Measurements from ENCODE around the gene BIRC3. TPM values are rescaled to one million over a fixed set of nuclear protein-coding genes. Genes with fewer than 3 reads are reported as not detected.
A peak's percentile ranks its signal among the peaks of the same experiment; 100 is the strongest.
"Not testable (repeated sequence)": the region's sequence is repeated elsewhere in the genome, so short reads cannot be mapped to it uniquely, and the experiment has no call there.

Gene BIRC3
- total RNA-seq, 1 experiment from 2014 or later, result 2.5 TPM

GRCh38 chr11:102338479-102339010 is 21.3 kb downstream of the BIRC3 start:
- BruUV-seq (replicated peaks), result no TSS peak
- ChIA-PET CTCF (no interaction called here), POLR2A (ENCODE audit: low non-redundant PET) (no interaction called here)
- intact Hi-C loops (cut with micrococcal nuclease; ENCODE audit: unreplicated experiment), result no loop called here
- no peaks in the 10 kb centered on the region for H3K4me1 ChIP-seq (ENCODE audit: insufficient read depth, low read length, poor library complexity, severe bottlenecking)
- no peak overlapping the region for H3K27ac ChIP-seq (ENCODE audit: low read depth, low read length, poor library complexity, severe bottlenecking)
- no peak for TF ChIP-seq CTCF (conservative IDR thresholded peaks at IDR 0.05; ENCODE audit: low read depth, low read length)
- TF ChIP-seq EZH2 (IDR thresholded peaks at IDR 0.05; ENCODE audit: borderline replicate concordance, low read depth, low read length, poor library complexity, severe bottlenecking), result no peak
- no peak overlapping the region for H3K4me3 ChIP-seq (ENCODE audit: low read depth, low read length, poor library complexity, severe bottlenecking)
- H3K36me3 ChIP-seq (ENCODE audit: insufficient read depth, low read length, poor library complexity, severe bottlenecking), result no peaks in the 10 kb centered on the region
- no peaks in the 10 kb centered on the region for H3K27me3 ChIP-seq (replicated peaks; ENCODE audit: insufficient read depth, low read depth, low read length, poor library complexity)
- DNase-seq (ENCODE audit: low spot score), result no peak
- H3K9me3 ChIP-seq (ENCODE audit: low read depth, low read length, poor library complexity, severe bottlenecking), result no peaks in the 10 kb centered on the region

DNA sequence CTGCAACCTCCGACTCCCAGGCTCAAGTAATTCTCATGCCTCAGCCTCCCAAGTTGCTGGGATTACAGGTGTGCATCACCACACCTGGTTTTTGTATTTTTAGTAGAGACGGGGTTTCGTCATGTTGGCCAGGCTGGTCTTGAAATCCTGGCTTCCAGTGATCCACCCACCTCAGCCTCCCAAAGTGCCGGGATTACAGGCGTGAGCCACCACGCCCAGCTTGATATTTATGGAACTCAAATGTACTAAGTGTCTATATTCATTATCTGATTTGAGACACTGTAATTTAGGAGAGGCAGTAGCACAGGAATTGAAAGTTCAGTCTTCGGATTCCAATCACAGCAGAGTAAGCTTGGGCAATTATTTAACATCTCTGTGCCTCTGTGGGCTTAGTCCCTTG is 24.0 kb downstream of the BIRC3 start:
- BruUV-seq (replicated peaks); DNase-seq (ENCODE audit: low spot score): not testable (repeated sequence)

GRCh38 chr11:102341844-102342318 is 24.6 kb downstream of the BIRC3 start:
- H3K27ac ChIP-seq (ENCODE audit: low read depth, low read length, poor library complexity, severe bottlenecking), result no peak overlapping the region
- no peak for TF ChIP-seq EZH2 (IDR thresholded peaks at IDR 0.05; ENCODE audit: borderline replicate concordance, low read depth, low read length, poor library complexity, severe bottlenecking)
- TF ChIP-seq CTCF (conservative IDR thresholded peaks at IDR 0.05; ENCODE audit: low read depth, low read length), result peak; percentile 94
- POLR2A ChIA-PET (ENCODE audit: low non-redundant PET), result interaction anchor here (0.6 kb wide), 1 partner anchor 281 kb away, joined by 7 read pairs; no protein-coding TSS in a partner anchor
- H3K4me1 ChIP-seq (ENCODE audit: insufficient read depth, low read length, poor library complexity, severe bottlenecking), result no peaks in the 10 kb centered on the region
- H3K9me3 ChIP-seq (ENCODE audit: low read depth, low read length, poor library complexity, severe bottlenecking), result no peaks in the 10 kb centered on the region
- peak; percentile 91 for DNase-seq (ENCODE audit: low spot score)
- H3K36me3 ChIP-seq (ENCODE audit: insufficient read depth, low read length, poor library complexity, severe bottlenecking), result no peaks in the 10 kb centered on the region
- no peak overlapping the region for H3K4me3 ChIP-seq (ENCODE audit: low read depth, low read length, poor library complexity, severe bottlenecking)
- BruUV-seq (replicated peaks), result no TSS peak
- CTCF ChIA-PET, result interaction anchor here (0.6 to 1.7 kb wide), 8 partner anchors 10 to 325 kb away, joined by 3 to 17 read pairs (median 4); no protein-coding TSS in a partner anchor
- H3K27me3 ChIP-seq (replicated peaks; ENCODE audit: insufficient read depth, low read depth, low read length, poor library complexity), result no peaks in the 10 kb centered on the region
- intact Hi-C loops (cut with micrococcal nuclease; ENCODE audit: unreplicated experiment), result loop anchor here (1.0 to 5.0 kb wide), 3 partner anchors 153 to 325 kb away; no protein-coding TSS in a partner anchor

More for the DNA sequence above, 24.0 kb downstream of the BIRC3 start:
- not testable (repeated sequence) for H3K4me3 ChIP-seq (ENCODE audit: low read depth, low read length, poor library complexity, severe bottlenecking); H3K36me3 ChIP-seq (ENCODE audit: insufficient read depth, low read length, poor library complexity, severe bottlenecking); H3K27me3 ChIP-seq (replicated peaks; ENCODE audit: insufficient read depth, low read depth, low read length, poor library complexity); H3K9me3 ChIP-seq (ENCODE audit: low read depth, low read length, poor library complexity, severe bottlenecking); H3K4me1 ChIP-seq (ENCODE audit: insufficient read depth, low read length, poor library complexity, severe bottlenecking); H3K27ac ChIP-seq (ENCODE audit: low read depth, low read length, poor library complexity, severe bottlenecking)
- intact Hi-C loops (cut with micrococcal nuclease; ENCODE audit: unreplicated experiment), result loop anchor here (1.0 to 5.0 kb wide), 3 partner anchors 154 to 326 kb away; no protein-coding TSS in a partner anchor
- POLR2A ChIA-PET (ENCODE audit: low non-redundant PET), result interaction anchor here (0.6 kb wide), 1 partner anchor 282 kb away, joined by 7 read pairs; no protein-coding TSS in a partner anchor
- CTCF ChIA-PET, result interaction anchor here (0.8 to 1.7 kb wide), 7 partner anchors 9 to 325 kb away, joined by 3 to 17 read pairs (median 4); no protein-coding TSS in a partner anchor
